Subcutaneous adipose tissue (tissue), 4 donors: ENCODE measurements around the gene LYVE1. TPM values are rescaled to one million over a fixed set of nuclear protein-coding genes. Genes with fewer than 3 reads are reported as not detected.

Experiments used
- total RNA-seq, 4 donors: library from RNA; depleted of rRNA; stranded (reverse); fragments of >200 nt; gene quantifications; one replicate each; pipeline ENCODE4 v1.1.0, GENCODE V29; 2016
- TF ChIP-seq, protein P1 (sequence below): fragments of 450-650 bp; IDR thresholded peaks from one replicate; pipeline ENCODE4 v1.5.1; 2016; ENCODE audit warnings: low read depth, mild to moderate bottlenecking, control low read depth, antibody characterized with exemption, moderate library complexity

LYVE1 gene
- total RNA-seq, 4 donors from 2014 or later: 110 to 428 (median 207) TPM

DNA sequence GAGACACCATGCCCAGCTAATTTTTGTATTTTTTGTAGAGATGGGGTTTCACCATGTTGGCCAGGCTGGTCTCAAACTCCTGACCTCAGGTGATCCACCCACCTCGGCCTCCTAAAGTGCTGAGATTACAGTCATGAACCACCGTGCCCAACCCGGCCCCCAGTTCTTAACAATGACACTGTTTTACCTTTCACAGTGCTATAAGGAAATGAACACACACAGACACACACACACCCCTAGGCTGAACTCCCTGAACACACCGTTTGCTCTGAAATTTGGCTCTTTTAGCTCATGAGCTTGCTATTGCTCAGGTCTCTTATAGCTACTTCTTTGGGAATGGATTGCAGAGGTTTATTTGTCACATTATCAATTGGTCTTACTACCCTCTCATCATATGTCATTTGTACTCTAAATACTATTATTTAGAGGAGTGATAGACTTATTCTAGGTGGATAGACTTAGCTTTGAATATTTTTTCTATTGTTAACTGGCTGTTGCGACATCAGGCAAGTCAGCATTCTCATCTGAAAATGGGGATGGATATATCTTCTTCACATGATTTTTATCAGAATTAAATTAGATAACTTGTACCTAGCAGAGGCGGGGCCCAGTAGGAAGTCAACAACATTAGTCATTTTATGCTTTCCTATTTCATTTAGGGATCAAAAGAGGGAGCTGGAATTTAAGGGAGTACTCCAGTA is 2.1 kb downstream of the LYVE1 start:
- TF ChIP-seq, protein P1, sequence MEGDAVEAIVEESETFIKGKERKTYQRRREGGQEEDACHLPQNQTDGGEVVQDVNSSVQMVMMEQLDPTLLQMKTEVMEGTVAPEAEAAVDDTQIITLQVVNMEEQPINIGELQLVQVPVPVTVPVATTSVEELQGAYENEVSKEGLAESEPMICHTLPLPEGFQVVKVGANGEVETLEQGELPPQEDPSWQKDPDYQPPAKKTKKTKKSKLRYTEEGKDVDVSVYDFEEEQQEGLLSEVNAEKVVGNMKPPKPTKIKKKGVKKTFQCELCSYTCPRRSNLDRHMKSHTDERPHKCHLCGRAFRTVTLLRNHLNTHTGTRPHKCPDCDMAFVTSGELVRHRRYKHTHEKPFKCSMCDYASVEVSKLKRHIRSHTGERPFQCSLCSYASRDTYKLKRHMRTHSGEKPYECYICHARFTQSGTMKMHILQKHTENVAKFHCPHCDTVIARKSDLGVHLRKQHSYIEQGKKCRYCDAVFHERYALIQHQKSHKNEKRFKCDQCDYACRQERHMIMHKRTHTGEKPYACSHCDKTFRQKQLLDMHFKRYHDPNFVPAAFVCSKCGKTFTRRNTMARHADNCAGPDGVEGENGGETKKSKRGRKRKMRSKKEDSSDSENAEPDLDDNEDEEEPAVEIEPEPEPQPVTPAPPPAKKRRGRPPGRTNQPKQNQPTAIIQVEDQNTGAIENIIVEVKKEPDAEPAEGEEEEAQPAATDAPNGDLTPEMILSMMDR: no peak

DNA sequence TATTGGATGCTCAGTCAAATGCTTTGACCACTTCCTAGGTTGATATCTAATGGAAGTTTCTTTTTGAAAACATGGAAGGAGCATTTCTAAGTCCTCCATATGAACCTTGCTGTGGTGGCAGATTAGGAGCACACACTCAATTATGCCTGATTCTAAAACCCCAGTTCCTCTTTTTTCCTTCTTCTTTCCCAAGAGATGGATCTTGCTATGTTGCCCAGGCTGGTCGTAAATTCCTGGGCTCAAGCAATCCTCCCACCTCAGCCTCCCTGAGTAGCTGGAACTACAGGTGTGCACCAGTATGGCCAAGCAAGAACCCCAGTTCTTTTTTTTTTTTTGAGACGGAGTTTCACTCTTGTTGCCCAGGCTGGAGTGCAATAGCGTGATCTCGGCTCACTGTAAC is 3.0 kb downstream of the LYVE1 start:
- TF ChIP-seq, protein P1: no peak

DNA sequence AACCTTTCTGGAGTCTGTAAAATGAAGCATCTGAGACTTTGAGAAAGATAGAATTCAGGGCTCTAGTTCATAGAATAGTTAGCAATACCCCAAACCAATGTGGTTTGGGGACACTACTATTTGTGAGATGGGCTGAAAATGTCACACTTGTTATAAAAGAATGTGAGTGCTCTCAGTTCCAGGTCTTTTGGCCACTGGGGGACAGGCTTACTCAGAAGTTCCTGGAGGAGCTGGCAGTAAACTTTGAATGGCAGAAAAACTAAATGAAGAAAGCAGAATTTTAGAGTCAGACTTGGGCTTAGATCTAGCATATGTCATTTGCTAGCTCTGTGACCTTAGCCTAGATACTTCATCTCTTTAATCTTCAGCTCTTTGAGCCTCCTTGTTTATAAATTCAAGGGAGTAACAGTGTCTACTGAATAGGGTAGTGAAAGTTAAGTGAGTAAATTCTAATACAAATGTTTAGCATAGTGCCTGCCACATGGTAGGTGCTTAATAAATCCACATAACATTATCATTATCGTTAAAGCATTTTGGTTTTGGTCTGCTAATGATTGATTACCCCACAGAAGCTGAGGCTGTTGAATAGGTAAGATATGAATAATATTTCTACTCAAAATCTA is 3.7 kb downstream of the LYVE1 start:
- TF ChIP-seq, protein P1: no peak

DNA sequence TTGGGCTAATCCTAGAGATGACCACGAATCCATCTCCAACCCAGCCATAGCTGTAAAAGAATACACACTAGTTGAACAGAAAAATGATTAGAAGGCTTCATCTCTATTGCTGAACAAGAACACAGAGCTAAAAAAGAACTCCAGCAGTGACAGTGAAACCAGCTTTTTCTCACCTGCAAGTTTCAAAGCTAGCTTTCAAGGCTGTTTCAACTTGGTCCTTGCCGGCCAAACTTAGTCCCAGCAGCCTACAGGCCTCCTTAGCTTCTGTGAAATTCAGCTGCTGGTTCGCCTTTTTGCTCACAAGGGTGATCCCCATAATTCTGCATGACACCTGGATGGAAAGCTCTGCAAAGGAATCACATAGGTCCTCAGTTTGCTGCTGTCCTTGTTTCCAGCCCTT is 4.4 kb downstream of the LYVE1 start:
- TF ChIP-seq, protein P1: no peak

DNA sequence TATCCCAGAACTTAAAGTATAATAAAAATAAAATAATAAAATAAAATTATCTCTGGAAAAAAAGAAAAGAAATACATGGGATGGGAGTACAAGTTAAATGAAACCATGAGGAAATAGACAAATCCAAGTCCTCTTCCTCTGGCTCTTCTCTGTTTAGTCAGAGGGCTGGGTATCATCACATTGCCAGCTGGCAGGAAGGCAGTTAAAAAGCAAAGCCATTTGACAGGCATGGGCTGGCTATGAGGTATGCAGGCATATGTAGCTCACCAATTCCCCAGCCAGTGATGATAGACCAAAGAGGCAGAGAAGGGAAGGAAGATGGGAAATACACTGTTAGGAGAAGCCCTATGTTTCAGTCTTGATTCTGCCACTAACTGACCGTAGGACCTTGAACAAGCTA is 6.5 kb downstream of the LYVE1 start:
- TF ChIP-seq, protein P1: no peak

DNA sequence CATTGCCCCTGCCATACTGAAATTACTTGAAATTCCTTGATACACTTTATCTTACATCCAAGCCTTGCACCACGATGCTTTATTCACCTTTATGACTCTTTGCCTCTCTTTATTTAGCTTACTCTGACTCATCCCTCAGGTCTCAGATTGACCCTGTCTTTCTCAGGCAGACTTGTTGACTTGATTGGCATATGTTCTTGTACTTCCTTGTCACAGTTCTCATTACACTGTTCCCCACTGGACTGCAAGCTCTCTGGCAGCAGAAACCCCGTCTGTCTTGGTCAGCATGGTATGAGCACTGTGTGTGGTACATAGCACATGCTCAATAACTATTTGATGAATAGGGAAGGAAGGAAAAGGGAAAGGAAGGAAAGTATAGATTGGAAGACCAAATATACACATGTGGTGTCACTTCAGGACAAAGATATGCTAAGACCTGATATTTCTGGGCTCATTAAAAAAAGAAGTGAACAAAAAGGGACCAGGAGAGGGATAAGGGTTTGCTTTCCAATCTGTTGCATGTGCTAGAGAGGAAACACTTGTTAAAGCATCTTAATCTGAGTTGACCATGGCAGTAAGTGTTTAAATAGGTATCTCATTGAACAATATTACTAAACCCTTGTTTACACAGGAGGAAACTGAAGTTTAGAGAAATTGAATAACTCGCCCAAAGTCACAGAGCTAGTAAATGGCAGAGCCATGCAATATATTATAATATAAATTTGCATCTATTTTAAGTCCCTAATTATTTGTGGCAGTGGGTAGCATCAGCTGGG is 7.2 kb downstream of the LYVE1 start:
- TF ChIP-seq, protein P1: no peak

DNA sequence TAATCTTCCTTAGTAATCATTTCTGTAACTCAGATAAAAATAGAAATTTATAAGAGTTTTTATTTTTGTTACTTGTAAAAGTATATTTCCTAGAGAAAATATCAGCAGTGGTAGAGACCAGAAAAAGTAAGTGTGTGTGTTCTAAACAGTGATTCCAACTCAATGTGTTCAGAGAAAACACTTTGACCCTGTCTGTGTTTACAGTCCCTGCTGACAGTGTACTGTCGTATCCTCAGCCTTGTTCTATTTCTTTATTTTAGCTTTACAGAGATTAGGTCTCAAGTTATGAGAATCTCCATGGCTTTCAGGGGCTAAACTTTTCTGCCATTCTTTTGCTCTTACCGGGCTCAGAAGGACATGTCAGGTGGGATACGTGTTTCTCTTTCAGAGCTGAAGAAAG is 10.2 kb downstream of the LYVE1 start:
- TF ChIP-seq, protein P1: no peak
